BJ (cell line): Measurements from ENCODE around the gene C1QL4. TPM values are rescaled to one million over a fixed set of nuclear protein-coding genes. Genes with fewer than 3 reads are reported as not detected.

Experiments used
- CTCF ChIA-PET: fragments of 350-600 bp; formaldehyde crosslinking; extraction: SDS; loops from one replicate; lab custom pipeline; 2021; ENCODE audit warnings: antibody characterized with exemption, inconsistent platforms; lab: Yijun Ruan, JAX
- POLR2A ChIA-PET: fragments of 300-600 bp; sonication (Branson Sonifier 250); formaldehyde crosslinking; extraction: SDS; loops from one replicate; lab custom pipeline; 2021; ENCODE audit warnings: antibody characterized with exemption; lab: Charles Lee
- DNase-seq: peaks from one replicate; pipeline ENCODE4 v3.0.0-alpha.2; 2011; ENCODE audit warnings: low read depth
- H3K27me3 ChIP-seq: 2 replicates; pipeline ENCODE4 v1.6.0; 2011; ENCODE audit warnings: low read length; ENCODE audit not compliant: control insufficient read depth, insufficient read depth
- H3K36me3 ChIP-seq: 2 replicates; pipeline ENCODE4 v1.5.1; 2011; ENCODE audit warnings: low read length; ENCODE audit not compliant: control insufficient read depth, insufficient read depth
- H3K4me3 ChIP-seq: 2 replicates; pipeline ENCODE4 v1.5.1; 2011; ENCODE audit warnings: low read depth, mild to moderate bottlenecking, control low read depth, low read length
- polyA plus RNA-seq: library from polyadenylated mRNA; depleted of rRNA; stranded (reverse); fragments of >200 nt; gene quantifications from 2 replicates; pipeline ENCODE4 v1.2.3, GENCODE V29; 2011
- TF ChIP-seq, protein P1 (sequence below): IDR thresholded peaks from 2 replicates; pipeline ENCODE4 v1.5.1; 2011; ENCODE audit warnings: low read depth, mild to moderate bottlenecking, control low read depth, inconsistent platforms, low read length, moderate library complexity; ENCODE audit not compliant: insufficient read depth

Gene C1QL4
- polyA plus RNA-seq, 1 experiment, result not detected

DNA sequence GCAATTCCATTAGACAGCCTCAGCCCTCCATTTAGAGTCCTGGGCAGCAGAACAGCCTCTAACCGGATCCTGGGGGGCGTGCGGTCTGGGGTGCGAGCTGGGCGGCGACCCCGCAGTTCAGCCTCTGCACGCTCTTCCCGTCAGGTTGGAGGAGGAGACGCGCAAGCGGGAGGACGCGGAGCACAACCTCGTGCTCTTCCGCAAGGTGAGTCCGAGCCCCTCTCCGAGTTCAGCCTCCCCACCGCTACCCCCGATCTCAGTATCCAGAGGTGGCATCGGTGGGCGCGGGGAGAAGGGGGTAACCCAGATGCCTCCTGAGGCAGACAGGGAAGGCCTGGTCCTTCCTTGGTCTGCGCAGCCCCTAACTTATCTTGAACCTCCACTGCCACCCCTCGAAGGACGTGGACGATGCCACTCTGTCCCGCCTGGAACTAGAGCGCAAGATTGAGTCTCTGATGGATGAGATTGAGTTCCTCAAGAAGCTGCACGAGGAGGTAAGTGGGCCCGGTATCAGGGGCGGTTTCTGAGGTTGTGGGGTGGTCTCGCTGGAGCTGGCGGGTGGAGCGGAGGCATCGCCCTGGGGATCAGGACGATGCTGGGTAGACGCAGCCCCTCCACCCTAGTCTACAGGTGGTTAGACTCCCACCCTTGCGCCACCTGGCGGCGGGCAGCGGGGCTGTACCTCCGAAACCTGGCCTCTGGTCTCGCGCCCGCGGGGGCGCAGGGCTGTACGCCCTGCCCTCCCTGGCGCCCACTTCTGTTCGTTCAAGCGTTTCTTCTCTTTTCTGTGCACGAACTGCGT, 40.8 kb downstream of the C1QL4 start:
- Histone ChIP-seq H3K27me3 (peaks cover 48% of the 10 kb centered on the region), H3K36me3 (no peaks in the 10 kb centered on the region), H3K4me3 (no peak overlapping the region)
- CTCF ChIA-PET, result interaction anchor here (0.7 to 11.5 kb wide), 22 partner anchors 9 to 285 kb away, joined by 3 to 94 read pairs (median 6); partner anchors contain the start of genes C1QL4 and TROAP
- TF ChIP-seq, protein P1, sequence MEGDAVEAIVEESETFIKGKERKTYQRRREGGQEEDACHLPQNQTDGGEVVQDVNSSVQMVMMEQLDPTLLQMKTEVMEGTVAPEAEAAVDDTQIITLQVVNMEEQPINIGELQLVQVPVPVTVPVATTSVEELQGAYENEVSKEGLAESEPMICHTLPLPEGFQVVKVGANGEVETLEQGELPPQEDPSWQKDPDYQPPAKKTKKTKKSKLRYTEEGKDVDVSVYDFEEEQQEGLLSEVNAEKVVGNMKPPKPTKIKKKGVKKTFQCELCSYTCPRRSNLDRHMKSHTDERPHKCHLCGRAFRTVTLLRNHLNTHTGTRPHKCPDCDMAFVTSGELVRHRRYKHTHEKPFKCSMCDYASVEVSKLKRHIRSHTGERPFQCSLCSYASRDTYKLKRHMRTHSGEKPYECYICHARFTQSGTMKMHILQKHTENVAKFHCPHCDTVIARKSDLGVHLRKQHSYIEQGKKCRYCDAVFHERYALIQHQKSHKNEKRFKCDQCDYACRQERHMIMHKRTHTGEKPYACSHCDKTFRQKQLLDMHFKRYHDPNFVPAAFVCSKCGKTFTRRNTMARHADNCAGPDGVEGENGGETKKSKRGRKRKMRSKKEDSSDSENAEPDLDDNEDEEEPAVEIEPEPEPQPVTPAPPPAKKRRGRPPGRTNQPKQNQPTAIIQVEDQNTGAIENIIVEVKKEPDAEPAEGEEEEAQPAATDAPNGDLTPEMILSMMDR, result peak; percentile 74
- POLR2A ChIA-PET, result no interaction called here
- DNase-seq, result no peak

DNA sequence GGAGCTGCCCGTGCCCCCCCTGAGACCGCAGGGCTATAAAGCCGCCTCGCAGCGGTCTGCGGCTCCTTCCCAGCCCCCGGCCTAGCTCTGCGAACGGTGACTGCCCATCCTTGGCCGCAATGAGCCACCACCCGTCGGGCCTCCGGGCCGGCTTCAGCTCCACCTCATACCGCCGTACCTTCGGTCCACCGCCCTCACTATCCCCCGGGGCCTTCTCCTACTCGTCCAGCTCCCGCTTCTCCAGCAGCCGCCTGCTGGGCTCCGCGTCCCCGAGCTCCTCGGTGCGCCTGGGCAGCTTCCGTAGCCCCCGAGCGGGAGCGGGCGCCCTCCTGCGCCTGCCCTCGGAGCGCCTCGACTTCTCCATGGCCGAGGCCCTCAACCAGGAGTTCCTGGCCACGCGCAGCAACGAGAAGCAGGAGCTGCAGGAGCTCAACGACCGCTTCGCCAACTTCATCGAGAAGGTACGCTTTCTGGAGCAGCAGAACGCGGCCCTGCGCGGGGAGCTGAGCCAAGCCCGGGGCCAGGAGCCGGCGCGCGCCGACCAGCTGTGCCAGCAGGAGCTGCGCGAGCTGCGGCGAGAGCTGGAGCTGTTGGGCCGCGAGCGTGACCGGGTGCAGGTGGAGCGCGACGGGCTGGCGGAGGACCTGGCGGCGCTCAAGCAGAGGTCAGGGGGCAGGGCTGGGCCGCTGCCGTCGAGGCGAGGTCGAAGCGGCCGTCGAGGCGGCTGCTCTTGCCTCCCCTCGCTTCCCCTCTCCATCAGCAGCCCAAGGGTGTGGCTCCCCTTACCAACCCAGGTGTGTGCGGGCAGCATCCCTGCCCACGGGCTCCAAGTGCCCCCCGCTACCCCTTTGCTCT, 41.7 kb downstream of the C1QL4 start, which contains the start of gene PRPH:
TSS of gene PRPH (plus strand) at position 66 of the 855 bp plus-strand sequence. CDS start at position 120, 54 bp downstream.
- TF ChIP-seq, protein P1, result no peak
- Histone ChIP-seq H3K36me3 (no peaks in the 10 kb centered on the region), H3K4me3 (no peak within 1 kb of the TSS), H3K27me3 (peaks cover 48% of the 10 kb centered on the region)
- ChIA-PET CTCF (interaction anchor here (0.7 to 11.5 kb wide), 18 partner anchors 8 to 286 kb away, joined by 3 to 94 read pairs (median 7); partner anchors contain the start of genes C1QL4 and TROAP), POLR2A (no interaction called here)
- DNase-seq, result no peak

DNA sequence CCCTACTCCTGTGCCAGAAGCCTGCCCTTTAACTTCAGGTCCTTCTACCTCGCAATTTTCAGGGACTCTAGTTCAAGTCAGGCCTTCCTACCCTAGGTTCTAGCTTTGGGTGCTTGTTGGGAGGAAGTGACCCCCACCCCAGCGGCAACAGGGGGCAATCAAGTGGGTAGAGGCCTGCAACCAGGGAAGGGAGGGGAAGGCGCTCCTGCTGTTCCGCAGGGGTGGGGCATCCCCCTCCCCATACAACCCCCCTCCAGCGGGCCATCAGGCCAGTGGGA, 42.2 kb downstream of the C1QL4 start:
- no peak for DNase-seq
- CTCF ChIA-PET, result interaction anchor here (0.6 to 11.5 kb wide), 10 partner anchors 7 to 56 kb away, joined by 3 to 94 read pairs (median 12); partner anchors contain the start of gene C1QL4
- no peak overlapping the region for H3K4me3 ChIP-seq
- H3K36me3 ChIP-seq, result no peaks in the 10 kb centered on the region
- POLR2A ChIA-PET, result no interaction called here
- H3K27me3 ChIP-seq, result peaks cover 48% of the 10 kb centered on the region
- TF ChIP-seq, protein P1, result no peak

DNA sequence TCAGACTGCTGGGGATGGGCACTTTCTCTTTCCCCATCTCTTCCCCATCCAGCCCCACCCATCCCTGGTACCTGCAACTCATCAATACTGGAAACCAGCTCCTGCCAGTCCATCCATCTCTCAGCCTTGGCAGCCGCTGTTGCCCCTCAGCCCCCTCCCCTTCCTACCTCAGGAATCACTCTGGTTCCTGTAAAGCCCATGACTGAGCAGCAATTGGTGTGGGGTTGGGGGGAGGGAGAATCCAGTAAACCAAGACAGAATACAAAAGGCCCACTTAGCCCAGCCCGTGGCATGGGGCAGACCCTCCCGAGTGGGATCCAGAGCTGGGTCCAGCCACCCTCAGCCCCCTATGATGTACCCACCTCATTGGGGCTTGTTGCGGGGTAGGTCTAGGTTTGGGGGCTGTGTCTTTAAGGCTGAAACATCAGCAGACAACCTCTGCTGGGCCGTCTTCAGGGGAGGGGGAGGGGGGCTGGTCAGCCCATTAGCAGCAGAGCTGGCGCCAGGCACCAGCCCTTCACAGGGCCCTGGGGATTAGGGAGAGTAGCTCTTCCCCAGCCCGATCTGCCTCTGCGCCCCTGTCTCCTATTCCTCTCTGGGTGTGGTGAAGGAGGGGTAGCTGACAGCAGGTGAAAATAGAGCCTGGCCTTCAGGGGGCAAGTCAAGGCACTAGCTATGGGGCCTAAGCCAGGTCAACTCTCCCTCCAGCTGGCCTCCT, 42.7 kb downstream of the C1QL4 start:
- Histone ChIP-seq H3K27me3 (peaks cover 48% of the 10 kb centered on the region), H3K36me3 (no peaks in the 10 kb centered on the region), H3K4me3 (no peak overlapping the region)
- DNase-seq, result no peak
- ChIA-PET CTCF (interaction anchor here (0.6 to 11.5 kb wide), 13 partner anchors 7 to 287 kb away, joined by 3 to 94 read pairs (median 7); partner anchors contain the start of gene C1QL4), POLR2A (no interaction called here)
- TF ChIP-seq, protein P1, result no peak
